Activated CD4-positive, alpha-beta T cell treated with anti-CD3 and anti-CD28 coated beads for 48 hours (primary cell): ENCODE data around the gene MECR.

Experiments used
- DNase-seq: peaks from one replicate; pipeline ENCODE4 v3.0.0-alpha.2; 2020

MECR gene

GRCh38 chr1:29200906-29201594 is 29.7 kb downstream of the MECR start:
- no peak for DNase-seq

GRCh38 chr1:29197993-29198392 is 32.7 kb downstream of the MECR start:
- no peak for DNase-seq

GRCh38 chr1:29197590-29197924 is 33.2 kb downstream of the MECR start:
- peak; percentile 44 for DNase-seq

GRCh38 chr1:29196863-29197589 is 33.7 kb downstream of the MECR start:
- no peak for DNase-seq

- DNase-seq, result no peak
Measured at GRCh38 chr1:29195881-29196291, 34.8 kb downstream of the MECR start.

- no peak for DNase-seq
Measured at GRCh38 chr1:29193879-29194455, 36.8 kb downstream of the MECR start.

- DNase-seq, result no peak
Measured at GRCh38 chr1:29190718-29191117, 40.0 kb downstream of the MECR start.

- no peak for DNase-seq
Measured at GRCh38 chr1:29186707-29187106, 44.0 kb downstream of the MECR start.

GRCh38 chr1:29186252-29186651 is 44.5 kb downstream of the MECR start:
- no peak for DNase-seq

- DNase-seq, result no peak
Measured at GRCh38 chr1:29183287-29183686, 47.4 kb downstream of the MECR start.

- DNase-seq, result peak; percentile 99
Measured at GRCh38 chr1:29181413-29182225, 49.1 kb downstream of the MECR start, which contains the start of gene SRSF4. Gene SRSF4, minus strand, starts transcription at chr1:29181900. Its CDS starts 148 bp downstream, at chr1:29181752.

GRCh38 chr1:29180497-29181412 is 50.0 kb downstream of the MECR start:
- peak; percentile 46 for DNase-seq

GRCh38 chr1:29179641-29180184 is 51.0 kb downstream of the MECR start:
- DNase-seq, result no peak

GRCh38 chr1:29177022-29177705 is 53.6 kb downstream of the MECR start:
- no peak for DNase-seq

- no peak for DNase-seq
Measured at GRCh38 chr1:29176576-29176975, 54.2 kb downstream of the MECR start.

GRCh38 chr1:29172415-29172939 is 58.3 kb downstream of the MECR start:
- no peak for DNase-seq

GRCh38 chr1:29171521-29171920 is 59.2 kb downstream of the MECR start:
- no peak for DNase-seq

- no peak for DNase-seq
Measured at GRCh38 chr1:29171089-29171488, 59.6 kb downstream of the MECR start.

GRCh38 chr1:29169976-29170375 is 60.8 kb downstream of the MECR start:
- no peak for DNase-seq

GRCh38 chr1:29167904-29168303 is 62.8 kb downstream of the MECR start:
- DNase-seq, result no peak

- DNase-seq, result no peak
Measured at GRCh38 chr1:29166291-29166878, 64.3 kb downstream of the MECR start.
